GM21737 (cell line): ENCODE results near the gene MFRP.
"Not testable (repeated sequence)": the region's sequence is repeated elsewhere in the genome, so short reads cannot be mapped to it uniquely, and the experiment has no call there.

Experiments
- ATAC-seq: cut with Tn5 transposase; IDR thresholded peaks from one replicate; pipeline ENCODE4 v1.9.1; 2021; ENCODE audit warnings: mild to moderate bottlenecking, moderate library complexity; ENCODE audit not compliant: unreplicated experiment

Gene MFRP

DNA sequence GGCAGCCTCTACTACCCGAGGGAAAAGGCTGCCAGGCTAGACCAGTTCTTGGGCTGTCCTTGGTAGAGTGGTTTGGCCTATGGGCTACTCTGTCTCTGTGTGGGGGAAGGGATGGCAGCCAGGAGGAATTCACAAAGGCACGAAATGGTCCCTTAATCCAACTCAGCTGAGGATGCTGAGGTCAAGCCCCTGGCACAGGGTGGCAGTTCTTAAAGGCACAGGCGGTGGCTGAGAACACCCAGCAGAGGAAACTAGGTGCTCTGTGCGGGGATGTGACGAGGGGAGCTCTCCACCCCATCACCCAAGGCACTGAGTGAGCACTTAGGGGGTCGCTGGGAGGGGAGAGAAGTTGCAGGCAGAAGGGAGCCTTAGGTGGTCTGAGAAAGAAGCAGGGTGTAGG, at the start of gene MFRP:
Gene MFRP, minus strand, starts transcription at position 101 of the 400 bp plus-strand sequence. CDS start 192 bp downstream, outside the sequence.
- ATAC-seq = no peak

DNA sequence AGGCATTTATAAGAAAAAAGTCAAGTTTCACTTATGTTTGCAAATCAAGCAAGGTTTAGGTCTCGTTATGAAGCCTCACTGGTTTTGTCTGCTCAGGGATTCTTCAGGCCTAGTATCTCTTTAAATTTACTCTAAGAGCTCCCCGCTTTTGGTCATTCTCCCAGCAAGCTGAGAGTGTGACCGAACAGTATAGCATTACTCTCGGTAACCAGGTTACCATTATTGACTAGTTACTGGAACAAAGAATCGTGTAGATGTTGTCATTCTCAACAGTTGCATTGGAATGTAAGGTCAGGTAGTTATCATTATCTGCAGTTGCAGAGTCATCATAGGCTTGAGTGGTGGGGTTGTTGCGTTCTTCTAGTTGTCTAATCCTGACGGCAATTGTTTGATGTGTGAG, 44.8 kb upstream of the MFRP start:
- no peak for ATAC-seq

DNA sequence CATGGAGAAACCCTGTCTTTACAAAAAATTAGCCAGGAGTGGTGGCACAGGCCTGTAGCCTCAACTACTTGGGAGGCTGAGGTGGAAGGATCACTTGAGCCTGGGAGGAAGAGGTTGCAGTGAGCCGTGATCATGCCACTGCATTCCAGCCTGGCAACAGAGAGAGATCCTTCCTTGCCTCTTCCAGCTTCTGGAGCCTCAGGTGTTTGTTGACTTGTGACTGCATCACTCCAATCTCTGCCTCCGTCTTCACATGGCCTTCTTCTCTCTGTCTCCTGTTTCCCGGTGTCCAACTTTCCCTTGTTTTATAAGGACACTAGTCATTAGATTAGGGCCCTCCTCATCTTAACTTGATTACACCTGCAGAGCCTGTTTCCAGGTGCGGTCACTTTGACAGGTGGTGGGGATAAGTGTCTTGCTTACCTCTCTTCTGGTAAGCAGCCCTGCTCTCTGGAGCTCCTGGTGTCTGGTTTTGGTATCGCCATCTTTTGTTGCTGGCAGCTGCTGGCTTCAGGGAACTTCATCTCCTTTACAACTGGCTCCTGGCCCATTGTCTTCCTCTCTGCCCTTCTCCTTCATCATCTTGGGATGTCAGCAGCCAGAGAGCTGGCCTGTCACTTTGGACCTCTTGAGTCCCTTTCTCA, 43.2 kb upstream of the MFRP start:
- no peak for ATAC-seq

DNA sequence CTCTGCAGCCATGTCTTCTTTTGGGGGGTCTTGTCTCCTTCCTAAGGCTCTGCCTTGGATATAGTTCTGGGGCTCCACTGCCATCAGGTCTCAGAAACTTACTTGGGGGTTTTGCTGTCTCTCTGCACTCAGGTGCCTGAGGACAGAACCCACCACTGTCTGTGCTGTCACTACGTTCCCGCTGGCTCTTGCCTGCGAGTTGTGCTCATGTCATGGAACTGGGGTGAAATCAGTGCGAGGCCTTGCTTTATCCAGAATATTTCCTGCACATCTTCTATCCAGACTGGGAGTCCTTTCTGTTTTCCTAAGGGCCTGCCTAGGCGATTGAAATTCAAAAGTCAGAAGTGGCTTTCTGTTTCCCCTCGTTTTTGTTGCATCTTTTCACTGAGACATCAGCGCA, 41.6 kb upstream of the MFRP start:
- ATAC-seq = no peak

DNA sequence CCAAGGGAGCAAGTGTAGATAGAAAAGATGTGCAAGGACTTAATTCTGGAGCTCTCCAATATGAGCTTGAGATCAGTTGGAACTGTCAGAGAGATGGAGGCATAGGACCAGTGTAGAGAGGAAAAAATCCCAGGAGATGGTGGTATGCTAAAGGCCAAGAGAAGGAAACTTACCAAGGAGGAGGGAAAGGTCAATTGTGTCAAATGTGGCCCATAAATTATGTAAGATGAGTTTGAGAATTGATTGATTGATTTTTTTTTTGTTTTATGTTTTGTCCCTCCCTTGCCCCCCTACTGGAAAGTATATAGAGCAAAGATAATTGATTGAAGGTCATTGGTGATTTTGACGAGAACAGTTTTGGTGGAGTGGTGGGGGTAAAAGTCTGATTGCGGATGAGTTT, 37.8 kb upstream of the MFRP start:
- no peak for ATAC-seq

DNA sequence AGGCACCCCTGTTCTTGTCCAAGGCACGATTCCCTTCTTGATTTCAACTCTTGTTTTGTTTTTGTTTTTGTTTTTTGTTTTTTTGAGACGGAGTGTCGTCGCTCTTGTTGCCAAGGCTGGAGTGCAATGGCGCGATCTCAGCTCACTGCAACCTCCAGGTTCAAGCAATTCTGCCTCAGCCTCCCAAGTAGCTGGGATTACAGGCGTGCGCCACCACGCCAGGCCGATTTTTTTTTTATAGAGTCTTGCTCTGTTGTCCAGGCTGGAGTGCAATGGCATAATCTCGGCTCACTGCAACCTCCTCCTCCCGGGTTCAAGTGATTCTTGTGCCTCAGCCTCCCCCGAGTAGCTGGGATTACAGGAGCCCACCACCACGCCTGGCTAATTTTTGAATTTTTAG, 36.0 kb upstream of the MFRP start:
- not testable (repeated sequence) for ATAC-seq

DNA sequence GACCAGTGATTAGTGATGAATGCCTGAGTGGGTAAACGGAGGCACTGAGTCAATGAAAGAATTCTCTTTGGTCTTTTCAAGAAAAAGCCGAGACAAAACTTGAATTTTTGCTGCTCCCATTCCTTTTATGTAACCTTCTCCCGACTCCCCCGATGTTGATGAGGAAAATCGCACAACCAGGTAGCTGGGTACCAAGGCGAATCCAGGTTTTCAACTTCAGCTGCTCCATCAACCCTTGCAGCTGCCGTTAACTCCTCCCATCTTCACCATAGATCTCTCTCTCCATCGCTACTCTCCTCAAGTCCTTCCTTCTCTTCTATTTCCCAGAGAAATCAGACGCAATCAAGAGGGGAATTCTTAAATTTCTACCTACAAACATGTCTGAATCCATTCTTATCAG, 35.6 kb upstream of the MFRP start:
- ATAC-seq = no peak

DNA sequence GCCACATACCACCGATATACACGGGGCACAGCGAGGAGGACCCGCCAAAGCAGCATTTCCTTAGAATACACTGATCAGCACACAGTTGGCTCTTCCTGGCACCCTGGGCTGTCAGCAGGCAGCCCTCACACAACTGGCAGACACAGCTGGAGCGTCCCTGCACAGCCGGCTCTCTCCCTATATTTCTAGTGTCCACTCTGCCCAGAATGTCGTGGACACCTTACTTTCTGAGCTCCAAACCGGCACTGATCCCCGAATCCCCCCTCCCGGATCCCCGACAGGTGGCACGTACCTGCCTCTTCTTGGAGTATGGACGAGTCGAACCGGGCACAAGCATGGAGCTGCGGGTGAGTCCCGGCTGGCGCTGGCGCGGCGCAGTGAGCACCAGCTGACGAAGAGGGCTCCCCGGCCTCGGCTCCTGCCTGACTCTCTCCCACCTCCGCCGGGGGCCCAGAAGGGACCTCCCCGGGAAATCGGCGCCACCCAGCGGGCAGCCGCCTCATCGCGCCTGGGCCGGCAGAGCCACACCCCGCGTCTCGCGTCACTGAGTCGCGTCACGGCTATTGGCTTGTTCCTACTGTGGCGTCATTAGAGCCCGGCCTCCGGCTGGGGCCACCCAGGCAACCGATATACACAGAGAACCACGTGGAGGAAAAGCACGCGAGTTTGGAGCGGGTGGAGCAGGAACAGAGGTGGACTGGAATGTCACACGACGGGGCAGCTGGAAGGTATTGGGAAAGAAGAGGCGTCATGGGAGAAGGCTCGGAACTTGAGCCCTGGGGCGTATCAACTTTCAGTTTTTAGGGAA, 34.9 kb upstream of the MFRP start, which contains the start of gene USP2:
Gene USP2, minus strand, starts transcription at position 510 of the 808 bp plus-strand sequence. CDS start 8,210 bp downstream, outside the sequence.
- peak; percentile 98 for ATAC-seq

DNA sequence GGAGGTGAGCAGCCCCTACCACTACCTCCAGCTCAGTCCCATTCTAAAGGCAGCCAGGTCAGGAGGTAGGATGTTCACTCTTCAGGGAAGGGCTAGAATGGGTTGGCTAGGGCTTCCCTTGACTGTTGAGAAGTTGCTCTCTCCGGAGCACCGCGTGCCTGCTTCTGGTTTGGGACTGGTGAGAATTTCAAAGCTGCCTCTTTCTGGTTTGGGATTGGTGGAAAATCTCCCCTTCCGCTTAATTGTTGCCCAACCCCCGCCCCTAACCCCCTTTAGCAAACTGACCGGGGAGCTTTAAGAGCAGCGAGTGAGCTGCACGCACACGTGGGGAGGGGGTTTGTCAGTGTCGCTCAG, 34.3 kb upstream of the MFRP start:
- ATAC-seq = no peak

DNA sequence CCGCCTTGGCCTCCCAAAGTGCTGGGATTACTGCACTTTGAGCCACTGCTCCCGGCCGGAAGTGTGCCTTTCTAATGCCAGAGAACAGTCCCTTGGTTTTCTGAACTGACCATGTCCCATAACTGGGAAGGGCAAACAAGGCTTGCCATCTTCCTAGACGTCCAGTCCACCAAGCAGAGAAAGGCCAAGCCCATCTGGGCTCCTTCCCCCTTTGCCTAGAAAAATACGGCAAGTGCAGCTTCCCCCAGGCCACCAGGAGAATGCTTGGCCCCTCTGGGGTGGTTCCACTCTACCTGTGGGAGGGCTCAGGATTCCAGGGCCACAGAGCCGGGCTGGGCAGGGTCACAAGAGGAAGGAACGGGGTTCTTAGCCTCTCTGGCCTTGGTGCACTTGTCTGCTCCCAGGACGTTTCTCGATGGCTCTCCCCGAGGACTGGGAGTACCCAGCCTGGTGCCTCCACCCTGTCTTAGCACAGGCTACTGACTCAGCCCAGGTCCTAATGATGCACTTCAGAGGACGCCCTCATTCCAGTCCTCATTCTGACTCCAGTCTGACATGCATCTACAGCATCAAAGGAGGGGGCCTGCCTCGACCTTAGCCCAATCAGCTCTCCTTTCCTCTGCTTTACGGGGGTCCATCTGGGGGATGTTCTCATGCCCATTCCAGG, 33.8 kb upstream of the MFRP start:
- ATAC-seq = no peak

DNA sequence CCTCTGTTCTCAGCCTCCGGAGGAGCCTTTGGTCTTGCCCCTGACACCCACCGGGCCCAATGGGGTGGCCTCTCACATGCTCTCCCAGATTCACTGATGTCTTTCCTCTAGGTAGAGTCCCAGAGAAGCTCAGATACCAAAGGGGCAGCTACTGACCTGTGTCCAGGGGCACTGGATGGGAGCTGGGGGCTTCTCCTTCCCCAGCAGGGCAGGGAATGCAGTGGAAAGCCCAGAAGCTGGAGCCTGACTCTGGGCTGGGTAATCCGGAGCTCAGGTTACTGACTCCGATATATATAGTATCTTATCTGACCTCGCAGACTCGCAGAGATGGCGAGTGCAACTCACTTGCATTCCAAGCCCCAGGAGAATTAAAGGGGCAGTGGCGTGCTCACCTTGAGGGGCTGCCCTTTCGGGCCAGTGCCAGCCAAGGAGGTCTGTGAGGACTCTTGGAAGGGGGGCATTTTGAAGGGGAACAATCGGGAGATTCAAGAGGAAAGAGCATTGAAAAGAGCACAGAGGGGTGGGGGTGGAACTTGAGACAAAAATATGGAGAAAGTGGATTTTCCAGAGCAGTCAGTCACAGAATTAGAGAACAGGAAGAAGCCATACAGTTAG, 32.5 kb upstream of the MFRP start:
- ATAC-seq = no peak

DNA sequence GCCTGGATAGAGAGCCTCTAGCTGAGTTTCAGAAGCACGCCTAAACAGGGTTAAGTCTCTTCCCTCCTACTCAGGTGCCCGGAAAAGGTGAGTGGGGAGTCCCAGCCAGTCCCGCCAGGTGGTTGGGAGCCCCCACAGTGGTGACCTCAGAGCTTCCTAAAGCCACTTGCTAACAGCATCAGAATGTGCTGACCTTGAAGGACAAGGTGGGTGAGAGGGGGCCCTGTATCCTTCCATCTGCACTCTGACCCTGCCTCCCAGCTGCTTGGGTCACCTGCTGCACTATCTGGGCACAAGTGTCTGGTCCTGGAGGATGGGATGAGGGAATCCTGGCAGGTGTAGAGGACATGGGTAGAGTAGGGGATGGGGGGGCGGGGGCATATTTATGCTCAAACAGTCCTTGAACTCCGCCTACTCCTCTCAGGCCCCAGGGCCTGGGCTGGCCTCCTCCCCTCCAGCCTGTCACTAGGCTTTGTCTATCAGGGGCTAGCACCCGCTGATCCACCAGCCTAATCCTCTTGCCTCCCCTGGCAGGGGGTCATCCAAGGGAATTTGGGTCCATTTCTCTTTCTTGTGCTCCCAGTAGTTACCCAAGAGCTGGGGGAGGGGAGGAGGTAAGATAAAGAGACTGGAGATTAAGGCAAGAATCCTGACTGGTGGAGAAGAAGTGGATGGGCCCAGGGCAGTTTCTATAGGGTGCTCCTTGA, 31.6 kb upstream of the MFRP start:
- ATAC-seq = no peak

DNA sequence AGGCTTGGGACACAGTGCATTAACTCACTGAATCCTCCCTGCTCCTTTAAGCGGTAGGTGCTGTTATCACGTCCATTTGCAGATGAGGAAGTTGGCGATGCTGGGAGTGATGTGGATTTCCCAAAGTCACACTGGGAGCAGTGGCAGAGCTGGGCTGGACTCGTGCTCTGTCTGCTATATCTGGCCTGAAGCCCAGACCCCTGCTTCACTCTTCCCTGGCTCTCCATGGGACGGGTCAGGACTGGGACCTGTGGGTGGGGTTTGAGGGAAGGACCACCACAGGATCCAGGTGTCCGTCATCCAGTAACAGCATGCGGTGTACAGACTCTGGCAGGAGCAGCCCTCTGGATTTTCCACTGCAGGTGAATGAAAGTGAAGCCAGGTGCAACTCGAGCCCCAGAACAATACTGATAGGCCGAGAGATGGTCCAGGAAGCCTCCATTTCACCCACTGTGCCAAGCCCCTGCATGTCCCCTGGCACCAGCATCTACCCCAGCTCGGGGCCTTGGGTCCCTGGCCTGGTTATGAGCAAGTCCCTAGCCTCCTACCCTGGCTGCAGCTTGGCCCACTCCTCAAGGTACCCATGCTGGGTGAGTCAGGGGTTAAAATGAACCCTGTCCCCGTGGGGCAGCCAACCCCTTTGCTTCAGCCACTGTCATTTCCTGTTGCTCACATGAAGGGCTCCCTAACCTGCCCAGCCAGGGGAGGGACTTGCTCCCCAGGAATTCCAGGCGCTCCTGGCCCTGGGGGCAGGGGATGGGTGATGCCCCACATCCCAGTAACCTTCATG, 30.8 kb upstream of the MFRP start:
- no peak for ATAC-seq

DNA sequence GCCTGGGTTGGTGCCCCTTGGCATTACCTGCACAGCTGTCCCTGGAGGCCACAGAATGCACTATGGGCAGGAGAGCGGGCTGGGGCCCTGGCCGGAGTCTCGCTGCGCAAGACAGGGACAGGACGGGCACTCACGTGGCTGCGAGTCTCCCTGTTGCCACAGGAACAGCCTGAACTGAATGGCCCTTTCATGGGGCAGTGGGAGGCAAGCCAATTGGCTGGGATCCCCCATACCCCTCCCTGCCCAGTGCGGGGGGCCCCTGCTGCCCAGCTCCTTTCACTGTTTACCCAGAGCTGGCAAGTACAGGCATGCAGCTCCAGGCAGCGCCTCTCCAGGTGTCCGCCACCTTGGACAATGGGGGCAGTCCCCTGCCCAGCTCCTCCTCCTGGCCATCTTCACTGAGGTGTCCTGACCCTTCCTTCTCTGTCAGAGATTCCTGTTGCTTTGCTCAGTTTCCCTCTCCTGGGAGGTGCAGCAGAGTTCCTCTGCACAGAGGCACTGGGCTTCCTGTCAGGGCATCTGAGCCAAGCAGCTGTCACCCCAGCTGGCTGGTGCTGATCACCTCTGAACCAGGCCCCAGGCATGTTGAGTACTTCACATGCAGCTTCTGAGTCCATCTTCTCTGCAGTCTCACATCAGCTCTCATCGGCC, 29.8 kb upstream of the MFRP start:
- ATAC-seq = no peak

DNA sequence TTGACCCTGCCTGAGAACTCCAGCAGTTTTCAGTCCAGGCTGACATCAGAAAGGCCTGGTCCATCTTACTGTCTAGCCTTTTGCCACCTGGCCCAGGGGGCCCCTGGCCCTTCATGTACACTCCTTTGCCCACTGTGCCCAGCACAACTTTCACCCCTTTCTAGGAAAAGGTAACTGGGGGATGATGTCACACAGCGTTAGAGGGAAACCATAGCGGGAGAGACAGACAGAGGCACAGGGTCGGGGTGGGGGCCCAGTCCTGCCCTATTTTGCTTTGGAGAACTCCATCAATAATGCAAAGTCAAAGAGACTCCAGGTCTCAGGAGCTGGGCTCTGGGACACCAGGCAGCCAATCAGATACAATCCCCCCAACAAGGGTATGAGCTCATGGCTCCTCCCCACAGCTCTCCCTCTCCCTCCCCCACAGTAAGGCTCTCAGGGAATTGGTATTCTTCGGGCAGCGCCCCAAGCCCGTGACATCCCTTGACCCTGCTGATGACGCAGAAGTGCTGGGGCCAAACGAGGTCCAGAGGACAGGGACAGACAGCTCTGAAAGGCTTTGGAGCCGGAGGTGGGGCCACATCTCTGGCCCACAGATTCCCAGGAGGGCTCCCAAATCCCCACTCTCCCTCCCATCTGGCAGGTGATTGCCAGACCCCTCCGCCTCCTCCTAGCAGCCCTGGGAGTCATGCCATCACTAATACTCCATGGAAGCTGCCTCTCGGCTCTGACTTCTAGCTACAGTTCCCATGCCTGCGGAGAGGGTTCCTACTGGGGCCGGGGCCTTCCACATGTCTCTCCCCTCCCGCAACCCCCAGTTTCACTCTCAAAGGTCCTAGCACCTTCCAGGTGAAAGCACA, 29.1 kb upstream of the MFRP start:
- no peak for ATAC-seq

DNA sequence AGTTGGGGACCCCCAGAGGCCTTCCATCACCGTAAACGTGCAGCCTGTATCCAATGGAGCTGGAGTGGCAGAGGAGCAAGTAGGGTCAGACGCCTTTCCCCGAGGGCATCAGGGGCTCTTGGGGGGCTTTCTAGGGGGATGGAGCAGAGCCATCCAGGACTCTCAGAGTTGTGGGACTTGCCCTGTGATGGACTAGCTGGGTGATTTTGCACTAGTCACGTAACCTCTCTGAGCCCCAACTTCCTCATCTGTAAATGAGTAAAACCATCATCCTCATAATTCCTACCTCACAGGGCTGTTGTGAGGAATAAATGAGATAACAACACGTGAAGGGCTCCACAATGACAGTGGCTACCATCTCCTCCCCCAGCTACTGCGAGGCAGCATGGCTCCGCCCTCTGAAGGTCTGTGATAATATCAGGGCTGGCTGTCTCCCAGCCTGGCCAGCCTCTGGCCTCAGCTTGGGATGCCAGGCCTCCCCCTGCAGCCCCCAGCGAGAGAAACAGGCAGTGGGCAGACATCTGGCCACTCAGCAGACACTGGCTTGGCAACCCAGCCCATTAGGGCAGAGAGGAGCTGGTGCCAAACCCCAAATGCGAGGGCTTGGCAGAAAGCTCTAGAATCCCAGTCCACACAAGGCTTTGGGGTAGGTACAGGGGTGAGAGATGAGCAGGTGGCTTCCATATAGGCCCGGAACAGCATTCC, 28.3 kb upstream of the MFRP start:
- no peak for ATAC-seq

DNA sequence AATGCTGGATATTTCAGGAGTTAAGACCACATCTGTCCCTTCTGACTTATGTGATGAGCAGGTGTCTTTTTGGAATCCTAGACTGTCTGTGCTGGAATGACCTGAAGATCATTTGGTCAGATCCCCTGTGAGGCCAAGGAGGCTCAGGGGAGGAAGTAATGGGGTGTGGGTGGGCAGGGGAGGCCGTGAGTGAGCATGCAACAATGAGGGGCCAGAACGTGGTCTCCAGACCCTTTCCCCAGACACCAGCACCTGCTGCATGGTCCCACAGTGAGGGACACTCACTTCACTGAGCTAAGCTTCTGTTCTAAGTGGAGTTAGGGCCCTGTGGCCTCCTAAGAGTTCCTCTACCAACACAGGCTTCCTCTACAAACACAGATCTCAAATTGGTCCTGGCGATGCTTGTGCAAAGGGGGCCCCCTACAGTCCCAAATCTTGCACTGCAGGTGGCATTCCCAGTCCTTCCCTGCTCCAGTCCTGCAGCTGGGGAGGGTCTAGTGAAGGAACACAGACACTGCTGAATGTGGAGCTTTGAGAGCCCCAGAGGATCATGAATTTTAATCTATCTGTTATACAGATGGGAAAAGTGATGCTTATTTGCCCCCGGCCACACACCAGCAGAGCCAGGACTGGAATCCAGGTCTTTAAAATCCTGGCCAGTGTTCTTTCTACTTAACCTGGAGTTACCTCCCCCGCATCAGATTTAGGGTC, 27.6 kb upstream of the MFRP start:
- ATAC-seq = no peak
